A204.1 (cell line): Measurements from ENCODE around the gene MGAT3.
"Not testable (repeated sequence)": the region's sequence is repeated elsewhere in the genome, so short reads cannot be mapped to it uniquely, and the experiment has no call there.

Experiments used
- FAIRE-seq: peaks from 2 replicates; lab custom pipeline; 2012; peaks lifted over from hg19 to GRCh38; lab: Jason Lieb, UNC

MGAT3 gene

GRCh38 chr22:39515266-39516050 is 58.6 kb downstream of the MGAT3 start:
- FAIRE-seq: no peak

- no peak for FAIRE-seq
Observed at GRCh38 chr22:39517470-39517869, 60.7 kb downstream of the MGAT3 start.

- FAIRE-seq: no peak
Observed at GRCh38 chr22:39518144-39518786, 61.5 kb downstream of the MGAT3 start.

- FAIRE-seq: no peak
Observed at GRCh38 chr22:39518996-39519680, 62.3 kb downstream of the MGAT3 start.

- peak; percentile 95 for FAIRE-seq
Observed at GRCh38 chr22:39519681-39520225, 62.9 kb downstream of the MGAT3 start.

- FAIRE-seq: no peak
Observed at GRCh38 chr22:39520226-39521105, 63.7 kb downstream of the MGAT3 start, which contains the start of gene ATF4. Gene ATF4, plus strand, starts transcription at chr22:39520562. Its CDS starts 884 bp downstream, at chr22:39521446.

- FAIRE-seq: not testable (repeated sequence)
Observed at GRCh38 chr22:39521106-39521885, 64.5 kb downstream of the MGAT3 start.

GRCh38 chr22:39522091-39522490 is 65.3 kb downstream of the MGAT3 start:
- not testable (repeated sequence) for FAIRE-seq

- FAIRE-seq: no peak
Observed at GRCh38 chr22:39522567-39523300, 65.9 kb downstream of the MGAT3 start.

- no peak for FAIRE-seq
Observed at GRCh38 chr22:39524089-39524752, 67.4 kb downstream of the MGAT3 start.

- FAIRE-seq: no peak
Observed at GRCh38 chr22:39524753-39525657, 68.2 kb downstream of the MGAT3 start.

- no peak for FAIRE-seq
Observed at GRCh38 chr22:39525658-39525975, 68.8 kb downstream of the MGAT3 start.

- no peak for FAIRE-seq
Observed at GRCh38 chr22:39526736-39527171, 69.9 kb downstream of the MGAT3 start.

GRCh38 chr22:39527481-39527961 is 70.7 kb downstream of the MGAT3 start:
- FAIRE-seq: no peak

- FAIRE-seq: no peak
Observed at GRCh38 chr22:39528080-39528661, 71.4 kb downstream of the MGAT3 start.

- FAIRE-seq: no peak
Observed at GRCh38 chr22:39528681-39529486, 72.1 kb downstream of the MGAT3 start.

GRCh38 chr22:39529487-39529851 is 72.7 kb downstream of the MGAT3 start:
- no peak for FAIRE-seq
